ENCODE results near the gene HSPA1B. TPM values are rescaled to one million over a fixed set of nuclear protein-coding genes. Genes with fewer than 3 reads are reported as not detected.
"Not testable (repeated sequence)": the region's sequence is repeated elsewhere in the genome, so short reads cannot be mapped to it uniquely, and the experiment has no call there.

The HSPA1B gene
- total RNA-seq, 2 donors from 2014 or later, result 107 to 113 TPM

DNA sequence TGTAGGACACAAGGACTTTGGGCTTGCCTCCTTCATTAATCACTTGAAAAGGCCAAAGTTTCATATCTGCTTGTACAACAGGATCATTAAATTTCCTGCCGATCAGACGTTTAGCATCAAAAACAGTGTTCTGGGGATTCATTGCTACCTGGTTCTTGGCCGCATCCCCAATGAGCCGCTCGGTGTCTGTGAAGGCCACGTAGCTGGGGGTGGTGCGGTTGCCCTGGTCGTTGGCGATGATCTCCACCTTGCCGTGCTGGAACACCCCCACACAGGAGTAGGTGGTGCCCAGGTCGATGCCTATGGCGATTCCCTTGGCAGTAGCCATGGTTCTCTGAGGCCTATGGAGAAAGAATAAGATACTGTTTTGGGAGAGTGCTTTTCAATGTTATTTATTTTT, 15.9 kb upstream of the HSPA1B start:
- Mint-ChIP-seq H3K27ac (peak overlapping the region; percentile 99 to 100), H3K36me3 (peaks cover 4% of the 10 kb centered on the region), H3K27me3 (no peaks in the 10 kb centered on the region), H3K4me1 (ENCODE audit: low read depth in 2 of 2) (peaks cover 25 to 47% of the 10 kb centered on the region in 2 donors), H3K9me3 (no peaks in the 10 kb centered on the region), H3K4me3 (no peak overlapping the region)
- DNase-seq (ENCODE audit: low spot score), result no peak
- ATAC-seq, result no peak

DNA sequence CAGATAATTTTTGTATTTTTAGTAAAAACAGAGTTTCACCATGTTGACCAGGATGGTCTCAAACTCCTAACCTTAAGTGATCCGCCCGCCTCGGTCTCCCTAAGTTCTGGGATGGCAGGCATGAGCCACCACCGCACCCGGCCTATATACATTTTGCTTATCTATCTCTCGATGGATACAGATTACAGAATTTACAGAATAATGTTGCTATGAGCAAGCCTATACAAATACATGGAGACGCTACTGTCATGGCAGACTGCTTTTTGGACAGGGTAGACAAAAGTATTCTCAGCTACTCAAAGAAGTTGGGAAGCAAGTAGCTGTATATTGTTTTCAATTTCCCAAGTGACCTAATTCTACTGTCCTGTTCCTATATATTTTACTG, 14.1 kb upstream of the HSPA1B start:
- Mint-ChIP-seq H3K9me3 (no peaks in the 10 kb centered on the region), H3K27ac (peak overlapping the region; percentile 99 to 100), H3K4me3 (peak overlapping the region; percentile 92), H3K4me1 (ENCODE audit: low read depth in 2 of 2) (peaks cover 34 to 54% of the 10 kb centered on the region in 2 donors), H3K27me3 (no peaks in the 10 kb centered on the region), H3K36me3 (peaks cover 11% of the 10 kb centered on the region)
- DNase-seq (ENCODE audit: low spot score) (no peak), ATAC-seq (no peak)

DNA sequence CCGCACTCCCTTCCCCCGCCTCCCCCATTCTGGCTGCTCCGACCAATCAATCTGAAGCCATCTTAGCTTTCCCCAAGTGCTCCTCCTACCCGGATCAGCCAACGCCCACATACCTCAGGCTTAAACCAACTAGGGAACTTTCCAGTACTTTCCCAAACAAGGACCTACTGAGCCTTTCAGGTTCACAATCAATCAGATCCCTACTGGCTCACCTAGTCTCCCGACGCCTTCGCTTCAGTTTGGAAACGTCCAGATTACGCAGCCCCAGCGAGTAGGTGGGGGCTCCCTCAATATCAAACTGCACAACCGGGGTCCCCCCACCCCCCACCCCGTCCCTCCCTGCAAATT, 12.9 kb upstream of the HSPA1B start:
- Mint-ChIP-seq H3K4me1 (ENCODE audit: low read depth in 2 of 2) (peaks cover 37 to 56% of the 10 kb centered on the region in 2 donors), H3K9me3 (no peaks in the 10 kb centered on the region), H3K27me3 (no peaks in the 10 kb centered on the region), H3K36me3 (peaks cover 11% of the 10 kb centered on the region), H3K4me3 (peak overlapping the region; percentile 92), H3K27ac (peak overlapping the region; percentile 99 to 100)
- peak; percentile 62 to 82 for ATAC-seq
- DNase-seq (ENCODE audit: low spot score), result peak; percentile 91

DNA sequence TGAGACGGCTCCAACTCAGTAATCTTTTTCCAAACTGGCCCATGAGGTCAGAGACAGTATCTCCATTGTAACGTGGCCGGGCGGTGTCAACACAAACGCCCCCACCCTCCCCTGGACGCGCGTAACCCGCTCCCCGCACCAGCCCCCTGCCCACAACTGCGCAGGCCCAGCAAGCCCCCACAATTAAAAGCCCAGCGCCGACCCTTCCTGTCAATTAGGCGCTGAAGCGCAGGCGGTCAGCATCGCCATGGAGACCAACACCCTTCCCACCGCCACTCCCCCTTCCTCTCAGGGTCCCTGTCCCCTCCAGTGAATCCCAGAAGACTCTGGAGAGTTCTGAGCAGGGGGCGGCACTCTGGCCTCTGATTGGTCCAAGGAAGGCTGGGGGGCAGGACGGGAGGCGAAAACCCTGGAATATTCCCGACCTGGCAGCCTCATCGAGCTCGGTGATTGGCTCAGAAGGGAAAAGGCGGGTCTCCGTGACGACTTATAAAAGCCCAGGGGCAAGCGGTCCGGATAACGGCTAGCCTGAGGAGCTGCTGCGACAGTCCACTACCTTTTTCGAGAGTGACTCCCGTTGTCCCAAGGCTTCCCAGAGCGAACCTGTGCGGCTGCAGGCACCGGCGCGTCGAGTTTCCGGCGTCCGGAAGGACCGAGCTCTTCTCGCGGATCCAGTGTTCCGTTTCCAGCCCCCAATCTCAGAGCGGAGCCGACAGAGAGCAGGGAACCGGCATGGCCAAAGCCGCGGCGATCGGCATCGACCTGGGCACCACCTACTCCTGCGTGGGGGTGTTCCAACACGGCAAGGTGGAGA, 12.3 kb upstream of the HSPA1B start, which contains the start of the genes HSPA1A and HSPA1L:
Gene HSPA1A, plus strand, starts transcription at position 519 of the 814 bp plus-strand sequence. Its CDS starts 214 bp downstream, at position 733.
Gene HSPA1L, minus strand, starts transcription at position 259 of the 814 bp plus-strand sequence. CDS start 3,311 bp downstream, outside the sequence.
- Mint-ChIP-seq H3K4me3 (peak within 1 kb of the TSS; percentile 92), H3K4me1 (ENCODE audit: low read depth in 2 of 2) (peaks cover 40 to 58% of the 10 kb centered on the region in 2 donors), H3K9me3 (no peaks in the 10 kb centered on the region), H3K27ac (peak within 1 kb of the TSS; percentile 99 to 100), H3K27me3 (no peaks in the 10 kb centered on the region), H3K36me3 (peaks cover 8% of the 10 kb centered on the region)
- DNase-seq (ENCODE audit: low spot score) (peak; percentile 93), ATAC-seq (peak; percentile 73 to 78)

DNA sequence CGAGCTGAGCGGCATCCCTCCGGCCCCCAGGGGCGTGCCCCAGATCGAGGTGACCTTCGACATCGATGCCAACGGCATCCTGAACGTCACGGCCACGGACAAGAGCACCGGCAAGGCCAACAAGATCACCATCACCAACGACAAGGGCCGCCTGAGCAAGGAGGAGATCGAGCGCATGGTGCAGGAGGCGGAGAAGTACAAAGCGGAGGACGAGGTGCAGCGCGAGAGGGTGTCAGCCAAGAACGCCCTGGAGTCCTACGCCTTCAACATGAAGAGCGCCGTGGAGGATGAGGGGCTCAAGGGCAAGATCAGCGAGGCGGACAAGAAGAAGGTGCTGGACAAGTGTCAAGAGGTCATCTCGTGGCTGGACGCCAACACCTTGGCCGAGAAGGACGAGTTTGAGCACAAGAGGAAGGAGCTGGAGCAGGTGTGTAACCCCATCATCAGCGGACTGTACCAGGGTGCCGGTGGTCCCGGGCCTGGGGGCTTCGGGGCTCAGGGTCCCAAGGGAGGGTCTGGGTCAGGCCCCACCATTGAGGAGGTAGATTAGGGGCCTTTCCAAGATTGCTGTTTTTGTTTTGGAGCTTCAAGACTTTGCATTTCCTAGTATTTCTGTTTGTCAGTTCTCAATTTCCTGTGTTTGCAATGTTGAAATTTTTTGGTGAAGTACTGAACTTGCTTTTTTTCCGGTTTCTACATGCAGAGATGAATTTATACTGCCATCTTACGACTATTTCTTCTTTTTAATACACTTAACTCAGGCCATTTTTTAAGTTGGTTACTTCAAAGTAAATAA, 10.2 kb upstream of the HSPA1B start:
- not testable (repeated sequence) for DNase-seq (ENCODE audit: low spot score)
- H3K27ac Mint-ChIP-seq, result peak overlapping the region; percentile 92 to 93

DNA sequence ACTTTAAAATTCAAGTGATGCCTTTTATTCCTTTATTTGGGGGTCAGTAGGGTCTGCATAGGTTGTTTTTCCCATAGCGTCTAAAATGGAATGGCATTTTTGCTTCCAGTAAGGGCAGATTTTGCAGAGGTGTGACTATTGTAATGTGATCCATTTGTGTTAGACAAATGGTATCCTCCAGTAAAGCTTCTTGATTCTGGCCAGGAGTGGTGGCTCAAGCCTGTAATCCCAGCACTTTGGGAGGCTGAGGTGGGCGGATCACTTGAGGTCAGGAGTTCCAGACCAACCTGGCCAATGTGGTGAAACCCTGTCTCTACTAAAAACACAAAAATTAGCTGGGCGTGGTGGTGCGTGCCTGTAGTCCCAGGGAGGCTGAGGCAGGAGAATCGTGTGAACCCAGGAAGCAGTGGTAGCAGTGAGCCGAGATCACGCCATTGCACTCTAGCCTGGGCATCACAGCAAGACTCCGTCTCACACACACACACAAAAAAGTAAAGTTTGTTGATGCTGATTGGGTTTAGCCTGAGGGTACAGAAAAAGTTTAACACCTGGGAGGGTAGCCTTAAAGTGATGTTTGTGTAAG, 9.5 kb upstream of the HSPA1B start:
- not testable (repeated sequence) for H3K36me3 Mint-ChIP-seq; H3K27me3 Mint-ChIP-seq; DNase-seq (ENCODE audit: low spot score); ATAC-seq; H3K9me3 Mint-ChIP-seq
- Mint-ChIP-seq H3K4me1 (ENCODE audit: low read depth in 2 of 2) (peaks cover 49 to 59% of the 10 kb centered on the region in 2 donors), H3K27ac (peak overlapping the region; percentile 92 to 93), H3K4me3 (peak overlapping the region; percentile 92)

More for the DNA sequence above, 10.2 kb upstream of the HSPA1B start:
- peaks cover 52 to 59% of the 10 kb centered on the region in 2 donors for H3K4me1 Mint-ChIP-seq (ENCODE audit: low read depth in 2 of 2)
- H3K36me3 Mint-ChIP-seq, ATAC-seq, H3K27me3 Mint-ChIP-seq, H3K9me3 Mint-ChIP-seq: not testable (repeated sequence)
- H3K4me3 Mint-ChIP-seq, result peak overlapping the region; percentile 92

DNA sequence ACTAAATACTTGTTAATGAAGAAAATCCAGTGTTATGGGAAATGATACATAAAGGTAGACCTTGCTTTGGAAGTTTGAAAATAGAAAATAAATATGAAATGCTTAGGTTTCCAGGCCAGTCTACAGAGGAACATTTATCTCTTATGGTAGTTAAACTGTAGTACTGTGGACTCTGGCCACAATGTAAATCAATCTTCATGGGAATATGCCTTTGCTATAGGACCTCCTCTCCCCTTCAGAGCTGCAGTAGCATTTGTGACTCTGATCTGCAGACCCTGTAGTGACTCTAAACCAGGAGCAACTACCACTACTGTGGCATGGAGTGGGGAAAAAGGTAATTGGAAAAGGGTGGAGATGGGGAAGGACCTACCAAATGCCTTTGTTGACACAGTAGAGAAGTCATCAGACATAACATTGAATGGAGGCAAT, 7.7 kb upstream of the HSPA1B start:
- Mint-ChIP-seq H3K4me1 (ENCODE audit: low read depth in 2 of 2) (peaks cover 37 to 45% of the 10 kb centered on the region in 2 donors), H3K4me3 (peak overlapping the region; percentile 66), H3K9me3 (no peaks in the 10 kb centered on the region), H3K36me3 (peaks cover 6% of the 10 kb centered on the region), H3K27ac (peak overlapping the region; percentile 55 to 93), H3K27me3 (no peaks in the 10 kb centered on the region)
- no peak for DNase-seq (ENCODE audit: low spot score)
- ATAC-seq, result no peak

DNA sequence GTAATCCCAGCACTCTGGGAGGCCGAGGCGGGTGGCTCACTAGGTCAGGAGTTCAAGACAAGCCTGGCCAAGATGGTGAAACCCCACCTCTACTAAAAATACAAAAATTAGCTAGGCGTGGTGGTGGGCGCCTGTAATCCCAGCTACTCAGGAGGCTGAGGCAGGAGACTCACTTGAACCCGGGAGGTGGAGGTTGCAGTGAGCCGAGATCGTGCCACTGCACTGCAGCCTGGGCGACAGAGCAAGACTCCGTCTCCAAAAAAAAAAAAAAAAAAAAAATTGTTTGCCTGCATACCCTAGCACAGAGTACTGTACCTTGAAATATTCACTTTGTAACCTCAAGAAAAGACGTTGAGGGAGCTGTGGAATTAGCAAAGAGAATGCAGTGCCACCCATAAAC, 7.1 kb upstream of the HSPA1B start:
- not testable (repeated sequence) for H3K36me3 Mint-ChIP-seq; DNase-seq (ENCODE audit: low spot score); ATAC-seq; H3K9me3 Mint-ChIP-seq; H3K27me3 Mint-ChIP-seq
- H3K4me1 Mint-ChIP-seq (ENCODE audit: low read depth in 2 of 2), result peaks cover 38 to 47% of the 10 kb centered on the region in 2 donors
- H3K27ac Mint-ChIP-seq, result peak overlapping the region; percentile 89 to 94
- peak overlapping the region; percentile 89 for H3K4me3 Mint-ChIP-seq

DNA sequence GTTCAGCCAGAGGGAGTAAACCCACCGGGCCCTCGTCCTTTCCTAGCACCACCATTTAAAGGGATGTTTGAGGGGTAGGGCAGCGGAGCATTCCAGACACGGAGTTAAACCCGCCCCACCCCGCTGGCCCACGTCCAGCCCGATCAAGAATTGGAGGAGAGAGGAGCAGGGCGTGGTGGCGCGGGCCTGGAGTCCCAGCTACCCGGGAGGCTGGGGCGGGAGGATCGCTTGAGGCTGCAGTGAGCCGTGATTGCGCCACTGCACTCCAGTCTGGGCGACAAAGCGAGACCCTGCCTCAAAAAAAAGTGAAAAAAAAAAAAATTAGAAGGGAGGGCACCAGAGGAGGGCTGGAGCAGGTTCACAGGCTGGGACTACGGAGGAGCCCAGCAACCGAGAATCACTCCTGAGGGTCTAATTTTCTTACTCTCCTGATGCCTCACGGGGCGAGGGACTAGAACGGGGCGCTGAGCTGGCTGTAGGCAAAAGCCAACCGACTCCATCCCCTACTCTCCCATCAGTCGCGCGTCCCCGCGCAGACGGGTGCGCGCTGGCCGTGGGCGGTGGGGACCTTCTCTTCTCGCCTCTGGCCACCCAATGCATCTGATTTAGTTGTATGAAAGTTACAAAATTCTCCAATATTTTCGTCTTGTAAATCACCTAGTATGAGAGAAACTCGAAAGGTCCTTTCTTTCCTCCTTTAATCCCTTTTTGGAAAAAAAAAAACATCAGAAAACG, 6.1 kb upstream of the HSPA1B start:
- Mint-ChIP-seq H3K36me3 (peaks cover 6% of the 10 kb centered on the region), H3K27ac (peak overlapping the region; percentile 89 to 94), H3K4me3 (peak overlapping the region; percentile 89), H3K4me1 (ENCODE audit: low read depth in 2 of 2) (peaks cover 39 to 52% of the 10 kb centered on the region in 2 donors), H3K27me3 (no peaks in the 10 kb centered on the region), H3K9me3 (no peaks in the 10 kb centered on the region)
- peak; percentile 76 for DNase-seq (ENCODE audit: low spot score)
- peak; percentile 66 to 69 for ATAC-seq

DNA sequence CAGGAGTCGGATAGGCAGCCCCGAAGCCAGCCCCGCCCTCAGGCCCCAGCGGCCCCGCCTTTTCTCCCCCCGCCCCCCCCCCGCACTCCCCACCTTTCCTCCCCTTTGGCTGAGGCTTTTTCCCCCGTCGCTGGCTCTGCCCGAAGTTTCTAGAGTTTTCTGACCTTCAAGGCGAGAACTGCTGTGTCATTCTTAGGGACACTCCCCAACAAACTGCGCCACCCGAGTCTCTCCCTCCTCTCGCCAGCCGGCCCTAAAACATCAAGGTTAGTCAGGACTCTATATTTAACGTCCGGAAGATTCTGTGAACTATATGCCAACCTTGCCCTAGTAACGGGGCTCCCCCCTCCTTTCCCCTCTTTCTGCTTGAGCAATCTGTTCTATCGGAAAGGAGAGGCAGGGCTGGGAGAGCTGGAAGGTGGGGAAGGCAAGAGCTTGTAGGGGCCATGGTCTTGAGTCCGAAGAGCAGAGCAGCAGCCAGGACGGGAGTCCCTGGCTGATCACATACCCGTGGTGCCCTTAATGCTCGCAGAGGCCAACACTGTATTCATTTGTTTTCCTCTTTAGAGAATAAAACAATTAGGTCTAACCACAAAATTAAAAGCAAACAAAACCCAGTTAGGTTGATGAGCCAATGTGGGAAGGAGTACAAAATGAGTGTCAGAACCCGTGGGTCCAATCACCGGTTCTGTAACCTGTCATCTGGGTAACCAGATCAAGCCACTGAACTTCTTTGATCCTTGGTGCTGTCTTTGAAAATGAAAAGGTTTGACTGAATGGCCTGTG, 5.3 kb upstream of the HSPA1B start:
- Mint-ChIP-seq H3K27ac (peak overlapping the region; percentile 89 to 94), H3K4me1 (ENCODE audit: low read depth in 2 of 2) (peaks cover 47 to 59% of the 10 kb centered on the region in 2 donors), H3K27me3 (no peaks in the 10 kb centered on the region), H3K4me3 (peak overlapping the region; percentile 89), H3K9me3 (no peaks in the 10 kb centered on the region), H3K36me3 (peaks cover 6% of the 10 kb centered on the region)
- peak; percentile 75 to 84 for ATAC-seq
- peak; percentile 89 for DNase-seq (ENCODE audit: low spot score)

DNA sequence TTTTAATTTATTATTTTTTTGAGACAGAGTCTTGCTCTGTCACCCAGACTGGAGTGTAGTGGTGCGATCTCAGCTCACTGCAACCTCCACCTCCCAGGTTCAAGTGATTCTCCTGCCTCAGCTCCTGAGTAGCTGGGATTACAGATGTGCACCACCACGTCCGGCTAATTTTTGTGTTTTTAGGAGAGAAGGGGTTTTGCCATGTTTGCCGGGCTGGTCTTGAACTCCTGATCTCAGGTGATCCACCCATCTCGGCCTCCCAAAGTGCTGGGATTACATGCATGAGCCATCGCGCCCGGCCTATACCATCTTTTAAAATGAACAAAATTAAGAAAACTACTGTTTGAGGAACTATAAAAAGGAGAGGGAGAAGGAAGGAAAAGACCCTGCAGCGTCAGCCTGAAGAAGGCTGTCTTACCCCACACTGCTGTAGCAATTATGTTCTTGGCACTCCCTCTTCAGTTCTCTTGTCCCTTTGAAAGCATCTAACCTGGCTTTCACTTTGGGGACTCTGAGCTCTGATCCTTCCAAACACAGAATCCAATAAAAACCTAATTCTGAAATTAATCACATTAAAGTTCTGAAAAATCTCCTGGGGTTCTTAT, 3.8 kb upstream of the HSPA1B start:
- Mint-ChIP-seq H3K4me1 (ENCODE audit: low read depth in 2 of 2) (peaks cover 35 to 48% of the 10 kb centered on the region in 2 donors), H3K4me3 (peak overlapping the region; percentile 45), H3K27ac (peak overlapping the region; percentile 89 to 94)
- ATAC-seq; DNase-seq (ENCODE audit: low spot score); H3K27me3 Mint-ChIP-seq; H3K9me3 Mint-ChIP-seq; H3K36me3 Mint-ChIP-seq: not testable (repeated sequence)

DNA sequence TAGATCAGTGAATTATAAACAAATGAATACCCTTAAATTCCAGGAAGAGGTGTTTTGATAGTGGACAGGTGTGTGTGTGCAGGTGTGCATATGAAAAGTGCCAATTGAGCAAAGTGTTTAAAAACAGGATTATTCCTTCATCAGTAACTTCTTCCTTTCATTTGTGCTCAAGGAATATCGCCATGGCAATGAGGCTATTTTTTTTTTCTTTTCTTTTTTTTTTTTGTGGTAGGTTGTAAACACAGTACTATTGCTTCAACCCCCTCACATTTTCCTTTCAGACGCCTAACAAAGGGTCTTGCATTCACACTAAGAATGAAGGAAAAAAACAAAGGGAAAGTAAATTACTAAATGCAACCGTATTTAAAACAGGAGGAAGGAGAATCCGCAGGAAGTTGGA, 2.0 kb upstream of the HSPA1B start:
- ATAC-seq, result no peak
- Mint-ChIP-seq H3K9me3 (no peaks in the 10 kb centered on the region), H3K27me3 (no peaks in the 10 kb centered on the region), H3K4me1 (ENCODE audit: low read depth in 2 of 2) (peaks cover 39 to 43% of the 10 kb centered on the region in 2 donors), H3K36me3 (peaks cover 8% of the 10 kb centered on the region), H3K27ac (peak overlapping the region; percentile 91 to 97), H3K4me3 (peak overlapping the region; percentile 88)
- DNase-seq (ENCODE audit: low spot score), result no peak

All from natural killer cell treated with Interleukin-12 subunit alpha and Interleukin-12 subunit beta and Interleukin-15 and Interleukin-18, amount 100 ng/mL, for 72 hours (primary cell).